Upper lobe of right lung (tissue), 1 donor: Measurements from ENCODE around the gene CDAN1. TPM values are rescaled to one million over a fixed set of nuclear protein-coding genes. Genes with fewer than 3 reads are reported as not detected.

Experiments
- ATAC-seq: fragments of 200-7000 bp; cut with Tn5 transposase; one replicate; pipeline ENCODE4 v1.9.1; 2020; ENCODE audit warnings: mild to moderate bottlenecking, moderate library complexity
- DNase-seq: peaks from one replicate; pipeline ENCODE4 v3.0.0-alpha.2; 2020
- H3K27ac ChIP-seq: fragments of 200-600 bp; one replicate; pipeline ENCODE4 v1.8.0; 2022
- H3K27me3 ChIP-seq: fragments of 200-600 bp; one replicate; pipeline ENCODE4 v1.8.0; 2022; ENCODE audit warnings: mild to moderate bottlenecking
- H3K36me3 ChIP-seq: fragments of 200-600 bp; one replicate; pipeline ENCODE4 v1.8.0; 2022
- H3K4me1 ChIP-seq: fragments of 200-600 bp; one replicate; pipeline ENCODE4 v1.8.0; 2022
- H3K4me3 ChIP-seq: fragments of 200-600 bp; one replicate; pipeline ENCODE4 v1.8.0; 2022; ENCODE audit warnings: mild to moderate bottlenecking
- H3K9me3 ChIP-seq: fragments of 200-600 bp; one replicate; pipeline ENCODE4 v1.8.0; 2022
- intact Hi-C: fragments of 100-400 bp; cut with DNase I; formaldehyde crosslinking; loops from one replicate; pipeline ENCODE4 v1.11.0; 2022
- total RNA-seq: library from RNA; stranded (reverse); fragmentation: NEBNext Ultra II Directional; extraction: Animal tissue kit (Norgen Biotek cat#: 25700); gene quantifications from one replicate; pipeline ENCODE4 v1.2.1, GENCODE V29; 2021
- TF ChIP-seq, protein P1 (sequence below): fragments of 200-600 bp; IDR thresholded peaks from one replicate; pipeline ENCODE4 v1.8.0; 2022; ENCODE audit warnings: antibody characterized with exemption
- donor health status: DM: no; HTN: yes; CAD: no; lungs with severe emphysema.

The CDAN1 gene
- total RNA-seq, 1 donor from 2014 or later, result 13.5 TPM

DNA sequence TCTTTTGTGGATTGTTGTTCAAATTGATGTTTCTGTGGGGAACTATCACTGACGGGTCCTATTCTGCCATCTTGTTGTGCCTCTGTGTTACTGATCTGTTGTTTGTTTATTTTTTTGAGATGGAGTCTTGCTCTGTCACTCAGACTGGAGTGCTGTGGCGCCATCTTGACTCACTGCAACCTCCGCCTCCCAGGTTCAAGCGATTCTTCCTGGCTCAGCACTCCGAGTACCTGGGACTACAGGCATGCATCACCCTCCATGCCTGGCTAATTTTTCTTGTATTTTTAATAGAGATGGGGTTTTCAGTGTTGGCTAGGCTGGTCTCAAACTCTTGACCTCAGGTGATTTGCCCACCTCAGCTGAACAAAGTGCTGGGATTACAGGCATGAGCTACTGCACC lies 31.6 kb downstream of the CDAN1 start:
- Histone ChIP-seq H3K27me3 (no peaks in the 10 kb centered on the region), H3K27ac (no peak overlapping the region), H3K4me1 (no peaks in the 10 kb centered on the region), H3K4me3 (no peak overlapping the region), H3K9me3 (no peaks in the 10 kb centered on the region), H3K36me3 (no peaks in the 10 kb centered on the region)
- no peak for DNase-seq
- TF ChIP-seq, protein P1, sequence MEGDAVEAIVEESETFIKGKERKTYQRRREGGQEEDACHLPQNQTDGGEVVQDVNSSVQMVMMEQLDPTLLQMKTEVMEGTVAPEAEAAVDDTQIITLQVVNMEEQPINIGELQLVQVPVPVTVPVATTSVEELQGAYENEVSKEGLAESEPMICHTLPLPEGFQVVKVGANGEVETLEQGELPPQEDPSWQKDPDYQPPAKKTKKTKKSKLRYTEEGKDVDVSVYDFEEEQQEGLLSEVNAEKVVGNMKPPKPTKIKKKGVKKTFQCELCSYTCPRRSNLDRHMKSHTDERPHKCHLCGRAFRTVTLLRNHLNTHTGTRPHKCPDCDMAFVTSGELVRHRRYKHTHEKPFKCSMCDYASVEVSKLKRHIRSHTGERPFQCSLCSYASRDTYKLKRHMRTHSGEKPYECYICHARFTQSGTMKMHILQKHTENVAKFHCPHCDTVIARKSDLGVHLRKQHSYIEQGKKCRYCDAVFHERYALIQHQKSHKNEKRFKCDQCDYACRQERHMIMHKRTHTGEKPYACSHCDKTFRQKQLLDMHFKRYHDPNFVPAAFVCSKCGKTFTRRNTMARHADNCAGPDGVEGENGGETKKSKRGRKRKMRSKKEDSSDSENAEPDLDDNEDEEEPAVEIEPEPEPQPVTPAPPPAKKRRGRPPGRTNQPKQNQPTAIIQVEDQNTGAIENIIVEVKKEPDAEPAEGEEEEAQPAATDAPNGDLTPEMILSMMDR, result no peak
- ATAC-seq, result no peak
- intact Hi-C loops, result loop anchor here (10.0 kb wide), 1 partner anchor 219 kb away; the partner anchor contains the start of gene TTBK2

DNA sequence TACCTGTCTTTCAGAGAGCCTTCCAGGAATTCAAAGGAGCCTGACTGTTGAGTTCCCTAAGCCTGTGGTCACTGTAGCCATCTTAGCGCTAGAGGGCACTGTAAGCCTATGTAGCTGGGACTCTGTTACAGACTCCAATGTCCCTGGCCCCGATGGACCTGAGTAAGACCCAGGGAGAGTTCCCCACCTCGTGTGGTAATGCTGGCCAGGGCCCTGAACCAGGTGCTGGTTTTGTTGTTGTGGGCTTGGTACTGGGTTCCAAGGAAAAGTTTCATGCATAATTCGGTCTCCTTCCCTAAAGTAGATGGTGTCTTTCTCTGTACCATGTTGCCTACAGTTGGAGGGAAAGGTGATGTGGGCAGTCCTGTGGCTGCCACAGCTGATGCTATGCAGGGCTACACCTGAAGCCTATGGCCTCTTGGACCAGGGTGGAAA lies 32.4 kb downstream of the CDAN1 start:
- Histone ChIP-seq H3K4me3 (no peak overlapping the region), H3K27me3 (no peaks in the 10 kb centered on the region), H3K9me3 (no peaks in the 10 kb centered on the region), H3K27ac (no peak overlapping the region), H3K36me3 (no peaks in the 10 kb centered on the region), H3K4me1 (no peaks in the 10 kb centered on the region)
- TF ChIP-seq, protein P1, result peak; percentile 83
- ATAC-seq (peak; percentile 99), DNase-seq (peak; percentile 61)
- intact Hi-C loops, result loop anchor here (10.0 kb wide), 1 partner anchor 220 kb away; the partner anchor contains the start of gene TTBK2

DNA sequence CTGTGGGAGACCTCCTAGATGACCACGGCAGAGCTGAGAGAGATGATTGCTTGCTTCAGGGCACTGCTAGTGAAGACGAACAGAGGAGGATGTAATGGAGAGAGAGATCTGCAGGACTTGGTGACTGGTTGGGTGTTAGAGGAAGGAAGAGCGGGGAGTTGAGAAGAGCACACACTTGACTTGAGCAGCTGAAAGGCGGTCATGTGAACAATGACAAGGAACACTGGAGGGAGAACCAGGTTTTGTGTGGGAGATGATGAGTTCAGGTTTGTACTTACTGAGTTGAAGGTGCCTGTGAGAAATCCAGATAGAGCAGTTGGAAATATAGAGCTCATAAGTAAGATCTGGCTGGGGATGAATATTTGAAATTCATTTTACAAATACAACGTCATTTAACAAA lies 40.3 kb downstream of the CDAN1 start:
- H3K36me3 ChIP-seq, result peaks cover 21% of the 10 kb centered on the region

DNA sequence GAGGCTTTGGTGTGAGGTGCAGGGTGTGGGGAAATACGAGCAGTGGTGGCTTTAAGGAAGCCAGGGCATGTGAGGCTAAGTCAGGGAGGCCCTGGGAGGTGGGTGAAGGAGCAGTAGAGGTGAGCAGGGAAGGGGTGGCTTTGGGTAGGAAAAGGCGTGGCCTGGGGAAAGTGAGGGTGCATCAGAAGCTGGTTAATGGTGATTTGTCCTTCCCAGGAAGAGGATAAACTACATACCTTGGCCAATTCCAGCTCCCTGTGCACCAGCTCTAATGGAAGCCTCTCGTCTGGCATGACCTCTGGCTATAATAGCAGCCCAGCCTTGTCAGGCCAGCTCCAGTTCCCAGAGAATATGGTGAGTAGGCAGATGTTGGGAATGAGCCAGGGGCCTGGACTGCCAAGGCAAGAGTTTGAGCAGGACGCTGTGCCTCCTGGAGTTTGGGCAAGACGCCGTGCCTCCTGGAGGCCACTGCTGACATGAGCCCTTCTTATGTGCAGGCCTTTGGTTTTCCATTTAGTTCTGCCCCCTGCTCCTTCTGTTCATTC lies 41.3 kb downstream of the CDAN1 start:
- H3K36me3 ChIP-seq, result peaks cover 29% of the 10 kb centered on the region
- no peak overlapping the region for H3K27ac ChIP-seq
- DNase-seq (peak; percentile 34), ATAC-seq (no peak)
- H3K4me1 ChIP-seq, result no peaks in the 10 kb centered on the region
- H3K9me3 ChIP-seq, result no peaks in the 10 kb centered on the region
- no peak overlapping the region for H3K4me3 ChIP-seq
- TF ChIP-seq, protein P1, result no peak
- H3K27me3 ChIP-seq, result no peaks in the 10 kb centered on the region
- intact Hi-C loops, result no loop called here

More for the DNA sequence above, 40.3 kb downstream of the CDAN1 start:
- no peak overlapping the region for H3K27ac ChIP-seq
- DNase-seq, result no peak
- no peaks in the 10 kb centered on the region for H3K9me3 ChIP-seq
- TF ChIP-seq, protein P1, result no peak
- H3K27me3 ChIP-seq, result no peaks in the 10 kb centered on the region
- no peak for ATAC-seq
- intact Hi-C loops, result no loop called here
- H3K4me3 ChIP-seq, result no peak overlapping the region
- H3K4me1 ChIP-seq, result no peaks in the 10 kb centered on the region

DNA sequence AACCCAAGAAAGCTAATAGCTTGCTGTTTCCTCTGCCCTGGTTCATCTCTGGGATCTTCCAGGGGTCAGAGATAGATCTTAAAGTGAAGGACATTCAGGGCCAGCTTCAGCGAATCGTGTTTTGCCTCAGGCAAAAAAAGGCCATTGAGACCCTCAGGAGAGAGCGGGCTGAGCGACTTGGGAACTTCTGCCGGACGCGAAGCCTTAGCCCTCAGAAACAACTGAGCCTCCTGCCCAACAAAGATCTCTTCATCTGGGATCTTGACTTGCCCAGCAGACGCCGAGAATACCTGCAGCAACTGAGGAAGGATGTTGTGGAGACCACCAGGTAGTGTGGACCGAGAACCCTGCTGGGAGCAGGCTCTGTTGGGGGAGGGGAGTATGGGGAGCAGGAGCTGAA lies 42.5 kb downstream of the CDAN1 start:
- Histone ChIP-seq H3K4me1 (no peaks in the 10 kb centered on the region), H3K27me3 (no peaks in the 10 kb centered on the region), H3K27ac (no peak overlapping the region), H3K9me3 (no peaks in the 10 kb centered on the region), H3K36me3 (peaks cover 37% of the 10 kb centered on the region), H3K4me3 (no peak overlapping the region)
- ATAC-seq (no peak), DNase-seq (peak; percentile 32)
- TF ChIP-seq, protein P1, result no peak
- intact Hi-C loops, result no loop called here

DNA sequence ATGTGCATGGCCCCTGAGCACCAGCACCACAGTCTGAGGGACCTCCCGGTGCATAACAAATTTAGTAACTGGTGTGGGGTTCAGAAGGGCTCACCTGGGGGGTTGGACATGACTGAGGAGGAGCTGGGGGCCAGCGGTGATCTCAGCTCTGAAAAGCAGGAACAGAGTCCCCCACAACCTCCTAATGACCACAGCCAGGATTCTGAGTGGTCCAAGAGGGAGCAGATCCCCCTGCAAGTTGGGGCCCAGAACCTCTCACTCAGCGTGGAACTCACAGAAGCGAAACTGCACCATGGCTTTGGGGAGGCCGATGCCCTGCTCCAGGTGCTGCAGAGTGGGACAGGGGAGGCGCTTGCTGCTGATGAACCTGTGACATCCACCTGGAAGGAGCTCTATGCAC lies 43.0 kb downstream of the CDAN1 start:
- Histone ChIP-seq H3K4me3 (no peak overlapping the region), H3K27me3 (no peaks in the 10 kb centered on the region), H3K9me3 (no peaks in the 10 kb centered on the region), H3K27ac (no peak overlapping the region), H3K36me3 (peaks cover 37% of the 10 kb centered on the region), H3K4me1 (no peaks in the 10 kb centered on the region)
- TF ChIP-seq, protein P1, result no peak
- ATAC-seq (no peak), DNase-seq (peak; percentile 32)
- intact Hi-C loops, result no loop called here
